ENCODE results near the gene MTMR3.

The MTMR3 gene

GRCh38 chr22:29892315-29893156 lies 9.6 kb downstream of the MTMR3 start:
- no peak overlapping the region for H3K4me2 ChIP-seq
- no peak overlapping the region for H3K9ac ChIP-seq
- H3K36me3 ChIP-seq, result peaks cover 0 to 17% (median 6%) of the 10 kb centered on the region in 11 experiments; a peak in 7 of 22 replicates
- no peak for TF ChIP-seq Cebpa-rat (IDR thresholded peaks at IDR 0.05)
- no peaks in the 10 kb centered on the region for H3K27me3 ChIP-seq
- H3K9me3 ChIP-seq (replicated peaks in 1 of 11), result peaks cover 0 to 20% (median 7%) of the 10 kb centered on the region in 11 experiments; a peak in 8 of 22 replicates
- no peak overlapping the region for H3K27ac ChIP-seq
- no peaks in the 10 kb centered on the region for H3K4me1 ChIP-seq
- H3K4me3 ChIP-seq, result no peak overlapping the region
- peaks cover 31 to 99% (median 68%) of the 10 kb centered on the region in 11 experiments; a peak in 21 of 22 replicates for H4K20me1 ChIP-seq

GRCh38 chr22:29901354-29901753 lies 18.4 kb downstream of the MTMR3 start:
- peak in 3 of 11 experiments; percentile 36 to 71 (median 61); a peak in 5 of 22 replicates for TF ChIP-seq Cebpa-rat (IDR thresholded peaks at IDR 0.05)
- H3K9ac ChIP-seq, result peak overlapping the region in 1 of 11 experiments; percentile 33; a peak in 2 of 22 replicates
- no peaks in the 10 kb centered on the region for H3K27me3 ChIP-seq
- H4K20me1 ChIP-seq, result peaks cover 0 to 94% (median 26%) of the 10 kb centered on the region in 11 experiments; a peak in 14 of 22 replicates
- H3K4me2 ChIP-seq, result peak overlapping the region in 9 of 11 experiments; percentile 2 to 68 (median 50); a peak in 15 of 22 replicates
- H3K9me3 ChIP-seq (replicated peaks in 1 of 11), result peaks cover 0 to under 1% (median 0%) of the 10 kb centered on the region in 11 experiments; a peak in 1 of 22 replicates
- peak overlapping the region in 7 of 11 experiments; percentile 19 to 72 (median 60); a peak in 12 of 22 replicates for H3K27ac ChIP-seq
- H3K4me1 ChIP-seq, result peaks cover 5 to 35% (median 13%) of the 10 kb centered on the region in 10 experiments; a peak in 17 of 20 replicates
- peaks cover 0 to 7% (median under 1%) of the 10 kb centered on the region in 11 experiments; a peak in 4 of 22 replicates for H3K36me3 ChIP-seq
- H3K4me3 ChIP-seq, result no peak overlapping the region

- Histone ChIP-seq H3K27me3 (no peaks in the 10 kb centered on the region), H4K20me1 (peaks cover 0 to 95% (median 27%) of the 10 kb centered on the region in 11 experiments; a peak in 14 of 22 replicates), H3K27ac (no peak overlapping the region), H3K9ac (no peak overlapping the region), H3K4me2 (no peak overlapping the region), H3K36me3 (peaks cover 0 to 7% (median 0%) of the 10 kb centered on the region in 11 experiments; a peak in 4 of 22 replicates), H3K4me1 (peaks cover 17 to 55% (median 29%) of the 10 kb centered on the region in 10 experiments), H3K4me3 (no peak overlapping the region), H3K9me3 (replicated peaks in 1 of 11) (no peaks in the 10 kb centered on the region; a peak in 2 of 22 replicates)
- no peak for TF ChIP-seq Cebpa-rat (IDR thresholded peaks at IDR 0.05)
Measured at GRCh38 chr22:29903371-29903770, 20.4 kb downstream of the MTMR3 start.

GRCh38 chr22:29904020-29904419 lies 21.0 kb downstream of the MTMR3 start:
- Histone ChIP-seq H3K9me3 (replicated peaks in 1 of 11) (no peaks in the 10 kb centered on the region; a peak in 2 of 22 replicates), H4K20me1 (peaks cover 0 to 95% (median 28%) of the 10 kb centered on the region in 11 experiments; a peak in 14 of 22 replicates), H3K9ac (no peak overlapping the region), H3K4me3 (no peak overlapping the region), H3K36me3 (peaks cover 0 to 7% (median 0%) of the 10 kb centered on the region in 11 experiments; a peak in 4 of 22 replicates), H3K27ac (no peak overlapping the region), H3K27me3 (no peaks in the 10 kb centered on the region), H3K4me2 (no peak overlapping the region), H3K4me1 (peaks cover 19 to 62% (median 36%) of the 10 kb centered on the region in 10 experiments)
- no peak for TF ChIP-seq Cebpa-rat (IDR thresholded peaks at IDR 0.05)

- Histone ChIP-seq H3K4me3 (no peak overlapping the region), H3K27me3 (no peaks in the 10 kb centered on the region), H4K20me1 (peaks cover 10 to 100% (median 30%) of the 10 kb centered on the region in 11 experiments; a peak in 17 of 22 replicates), H3K36me3 (peaks cover 0 to 7% (median 0%) of the 10 kb centered on the region in 11 experiments; a peak in 4 of 22 replicates), H3K9me3 (replicated peaks in 1 of 11) (no peaks in the 10 kb centered on the region; a peak in 2 of 22 replicates), H3K4me2 (peak overlapping the region; percentile 41 to 80 (median 67)), H3K27ac (peak overlapping the region in 9 of 11 experiments; percentile 13 to 80 (median 64); a peak in 17 of 22 replicates), H3K4me1 (peaks cover 13 to 47% (median 28%) of the 10 kb centered on the region in 10 experiments), H3K9ac (peak overlapping the region in 7 of 11 experiments; percentile 3 to 62 (median 44); a peak in 11 of 22 replicates)
- no peak for TF ChIP-seq Cebpa-rat (IDR thresholded peaks at IDR 0.05)
Measured at GRCh38 chr22:29907753-29908515, 25.0 kb downstream of the MTMR3 start.

GRCh38 chr22:29912141-29912540 lies 29.2 kb downstream of the MTMR3 start:
- peaks cover 16 to 100% (median 65%) of the 10 kb centered on the region in 11 experiments; a peak in 19 of 22 replicates for H4K20me1 ChIP-seq
- H3K4me3 ChIP-seq, result no peak overlapping the region
- 0 out of 22 replicates have a peak overlapping the region, but pooled peaks of 2 of the 11 experiments have one; percentile 1 to 8 for H3K4me2 ChIP-seq
- H3K27ac ChIP-seq, result no peak overlapping the region
- no peaks in the 10 kb centered on the region for H3K27me3 ChIP-seq
- H3K4me1 ChIP-seq, result peaks cover 18 to 45% (median 34%) of the 10 kb centered on the region in 10 experiments
- peaks cover 0 to 7% (median 0%) of the 10 kb centered on the region in 11 experiments; a peak in 1 of 22 replicates for H3K36me3 ChIP-seq
- H3K9ac ChIP-seq, result no peak overlapping the region
- H3K9me3 ChIP-seq (replicated peaks in 1 of 11), result no peaks in the 10 kb centered on the region
- TF ChIP-seq Cebpa-rat (IDR thresholded peaks at IDR 0.05), result no peak

GRCh38 chr22:29912605-29913398 lies 29.8 kb downstream of the MTMR3 start:
- peaks cover 0 to 7% (median 0%) of the 10 kb centered on the region in 11 experiments; a peak in 1 of 22 replicates for H3K36me3 ChIP-seq
- H3K27me3 ChIP-seq, result no peaks in the 10 kb centered on the region
- H3K27ac ChIP-seq, result no peak overlapping the region
- no peak overlapping the region for H3K9ac ChIP-seq
- 0 out of 22 replicates have a peak overlapping the region, but pooled peaks of 2 of the 11 experiments have one; percentile 1 to 8 for H3K4me2 ChIP-seq
- TF ChIP-seq Cebpa-rat (IDR thresholded peaks at IDR 0.05), result no peak
- peaks cover 21 to 100% (median 66%) of the 10 kb centered on the region in 11 experiments; a peak in 19 of 22 replicates for H4K20me1 ChIP-seq
- peaks cover 13 to 39% (median 27%) of the 10 kb centered on the region in 10 experiments for H3K4me1 ChIP-seq
- no peaks in the 10 kb centered on the region for H3K9me3 ChIP-seq (replicated peaks in 1 of 11)
- H3K4me3 ChIP-seq, result no peak overlapping the region
